Activated T-helper 2 cell treated with anti-CD3 and anti-CD28 coated beads, Interferon-gamma antibody, Interleukin-2, Interleukin-4, amounts not matched to agents 10 μg/mL and 5 μg/mL and 100 μg/mL, durations not matched to agents 14 hours and 24 hours and 36 hours (primary cell): ENCODE data around the gene SMAD7. TPM values are rescaled to one million over a fixed set of nuclear protein-coding genes. Genes with fewer than 3 reads are reported as not detected.
A peak's percentile ranks its signal among the peaks of the same experiment; 100 is the strongest.

Source experiments
- DNase-seq: peaks from one replicate; pipeline ENCODE4 v3.0.0; 2021; ENCODE audit warnings: low spot score
- H3K27ac Mint-ChIP-seq: one replicate; pipeline ENCODE4 v1.8.0; 2021; ENCODE audit warnings: mixed read lengths
- H3K27me3 Mint-ChIP-seq: one replicate; pipeline ENCODE4 v1.8.0; 2021; ENCODE audit warnings: low read depth, mixed read lengths
- H3K36me3 Mint-ChIP-seq: one replicate; pipeline ENCODE4 v1.8.0; 2021; ENCODE audit warnings: low read depth, mixed read lengths
- H3K4me1 Mint-ChIP-seq: one replicate; pipeline ENCODE4 v1.8.0; 2021; ENCODE audit warnings: low read depth, mixed read lengths
- H3K4me3 Mint-ChIP-seq: one replicate; pipeline ENCODE4 v1.8.0; 2021; ENCODE audit warnings: low read depth, mild to moderate bottlenecking, moderate library complexity, mixed read lengths
- H3K9me3 Mint-ChIP-seq: one replicate; pipeline ENCODE4 v1.8.0; 2021; ENCODE audit warnings: mixed read lengths
- intact Hi-C: fragments of 100-400 bp; cut with micrococcal nuclease; formaldehyde crosslinking; loops from one replicate; pipeline ENCODE4 v1.15.1; 2023
- total RNA-seq: library from RNA; stranded (reverse); gene quantifications from 2 replicates; pipeline ENCODE4 v1.2.3, GENCODE V29; 2022

SMAD7 gene
- total RNA-seq, 1 donor from 2014 or later, result 21.1 TPM

DNA sequence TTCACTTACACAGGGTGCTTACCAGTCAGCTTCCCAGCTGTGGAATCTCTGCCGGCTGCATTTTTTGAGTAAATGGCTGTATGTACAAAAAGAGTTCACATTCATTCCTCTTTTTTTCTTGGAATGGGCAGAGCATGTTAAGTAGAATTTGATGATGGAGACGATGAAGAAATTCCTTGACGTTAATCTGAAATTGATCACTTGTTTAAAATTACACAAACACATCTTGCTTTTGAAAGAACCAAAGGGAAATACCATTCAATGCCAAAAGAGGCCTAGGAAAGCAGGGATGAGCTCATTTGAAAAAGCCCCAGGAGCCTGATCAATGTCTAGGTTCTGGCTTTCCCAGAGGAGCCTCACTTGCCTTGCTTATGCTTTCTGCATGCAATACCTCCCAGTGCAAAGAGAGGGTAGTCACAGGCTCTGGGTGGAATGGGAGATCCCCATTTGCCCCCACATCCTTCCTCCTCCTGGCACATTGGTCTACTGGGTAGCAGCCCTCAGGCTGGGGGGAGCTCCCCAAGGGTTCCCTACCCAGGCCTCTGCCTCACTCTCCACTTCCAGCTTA lies 12.3 kb upstream of the SMAD7 start:
- Mint-ChIP-seq H3K4me3 (no peak overlapping the region), H3K36me3 (no peaks in the 10 kb centered on the region), H3K4me1 (peaks cover 4% of the 10 kb centered on the region), H3K27me3 (peaks cover 45% of the 10 kb centered on the region), H3K9me3 (no peaks in the 10 kb centered on the region), H3K27ac (no peak overlapping the region)
- intact Hi-C loops, result no loop called here
- DNase-seq, result no peak

DNA sequence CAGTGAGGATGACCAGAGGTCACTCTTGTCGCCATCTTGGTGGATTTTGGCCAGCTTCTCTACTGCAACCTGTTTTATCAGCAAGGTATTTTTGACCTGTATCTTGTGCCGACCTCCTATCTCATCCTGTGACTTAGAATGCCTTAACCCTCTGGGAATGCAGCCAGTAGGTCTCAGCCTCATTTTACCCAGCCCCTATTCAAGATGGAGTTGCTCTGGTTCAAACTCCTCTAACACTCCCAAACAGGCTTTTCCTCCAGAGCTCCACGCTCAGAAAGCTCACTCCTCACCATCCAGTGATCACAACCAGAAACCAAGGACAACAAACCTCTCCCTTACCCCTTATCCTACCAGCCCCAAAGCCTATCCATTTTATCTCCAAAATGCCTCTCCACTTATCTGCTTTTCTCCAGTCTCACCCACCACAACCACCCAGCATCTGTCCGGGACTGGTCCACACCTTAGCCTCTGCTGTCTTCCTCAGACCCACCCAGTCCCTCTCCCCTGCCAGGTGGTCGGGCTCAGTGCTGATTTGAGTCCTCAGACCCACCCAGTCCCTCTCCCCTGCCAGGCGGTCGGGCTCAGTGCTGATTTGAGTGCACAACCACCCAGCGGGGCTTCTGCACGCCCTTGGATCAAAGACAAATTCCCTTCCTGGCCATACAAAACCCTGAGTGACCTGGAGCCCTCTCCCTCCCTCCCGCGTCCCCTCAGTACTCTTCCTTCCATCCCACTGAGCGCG lies 11.7 kb upstream of the SMAD7 start:
- no peak overlapping the region for H3K27ac Mint-ChIP-seq
- peaks cover 6% of the 10 kb centered on the region for H3K4me1 Mint-ChIP-seq
- DNase-seq, result no peak
- no peaks in the 10 kb centered on the region for H3K9me3 Mint-ChIP-seq
- H3K4me3 Mint-ChIP-seq, result no peak overlapping the region
- intact Hi-C loops, result no loop called here
- peaks cover 43% of the 10 kb centered on the region for H3K27me3 Mint-ChIP-seq
- no peaks in the 10 kb centered on the region for H3K36me3 Mint-ChIP-seq

DNA sequence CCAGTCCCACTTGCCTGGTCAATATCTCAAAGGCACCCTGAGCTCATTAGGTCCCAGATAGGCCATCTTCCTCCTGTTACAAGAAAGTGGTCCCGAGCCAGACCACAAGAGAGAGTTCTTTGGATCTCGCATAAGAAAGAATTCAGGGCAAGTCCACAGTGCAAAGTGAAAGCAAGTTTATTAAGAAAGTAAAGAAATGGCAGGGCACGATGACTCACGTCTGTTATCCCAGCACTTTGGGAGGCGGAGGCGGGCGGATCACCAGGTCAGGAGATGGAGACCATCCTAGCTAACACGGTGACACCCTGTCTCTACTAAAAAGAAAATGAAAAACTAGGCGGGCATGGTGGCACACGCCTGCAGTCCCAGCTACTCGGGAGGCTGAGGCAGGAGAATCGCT lies 10.8 kb upstream of the SMAD7 start:
- no peak for DNase-seq
- Mint-ChIP-seq H3K9me3 (no peaks in the 10 kb centered on the region), H3K36me3 (no peaks in the 10 kb centered on the region), H3K27ac (no peak overlapping the region), H3K4me3 (no peak overlapping the region), H3K27me3 (peaks cover 44% of the 10 kb centered on the region), H3K4me1 (peaks cover 11% of the 10 kb centered on the region)
- intact Hi-C loops, result no loop called here

DNA sequence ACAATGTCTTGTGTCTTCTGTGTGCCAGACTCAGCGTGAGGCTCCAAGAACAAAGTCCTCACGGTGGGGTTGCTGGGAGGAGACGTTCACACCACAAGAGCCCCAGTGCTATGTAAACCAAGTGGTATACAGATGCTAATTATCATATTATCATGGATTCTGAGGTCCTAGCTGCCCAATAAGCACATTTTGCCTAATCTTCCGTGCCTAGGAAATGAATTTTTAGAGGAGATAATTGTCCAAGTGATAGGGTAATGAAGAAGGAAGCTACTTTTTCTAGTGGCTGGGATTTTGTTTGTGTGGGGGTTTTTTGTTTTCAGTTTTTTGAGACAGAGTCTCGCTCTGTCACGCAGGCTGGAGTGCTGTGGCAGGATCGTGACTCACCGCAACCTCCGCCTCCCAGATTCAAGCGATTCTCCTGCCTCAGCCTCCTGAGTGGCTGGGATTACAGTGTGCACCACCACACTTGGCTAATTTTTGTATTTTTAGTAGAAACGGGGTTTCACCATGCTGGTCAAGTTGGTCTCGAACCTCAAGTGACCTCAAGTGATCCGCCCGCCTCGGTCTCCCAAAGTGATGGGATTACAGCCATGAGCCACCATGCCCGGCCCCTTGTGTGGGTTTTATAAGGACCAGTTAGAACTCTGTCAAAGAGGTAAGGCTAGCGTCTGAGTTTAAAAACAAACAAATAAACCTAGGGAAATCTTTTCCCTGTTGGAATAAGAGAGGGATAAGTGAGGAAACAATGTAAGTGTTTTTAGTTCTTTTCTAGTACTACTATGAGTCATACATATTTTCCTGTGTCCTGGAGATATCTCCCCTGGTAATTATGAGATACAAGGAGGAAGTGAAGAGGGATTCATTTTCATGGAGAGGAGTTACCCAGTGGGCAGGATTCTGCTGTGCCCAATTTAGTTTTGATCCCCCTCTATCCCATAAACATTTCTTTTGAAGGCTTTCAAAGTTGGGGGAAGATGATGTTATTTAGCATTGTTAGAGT lies 9.5 kb upstream of the SMAD7 start:
- no peak for DNase-seq
- Mint-ChIP-seq H3K4me3 (no peak overlapping the region), H3K27ac (no peak overlapping the region), H3K9me3 (no peaks in the 10 kb centered on the region), H3K4me1 (peaks cover 25% of the 10 kb centered on the region), H3K27me3 (peaks cover 41% of the 10 kb centered on the region), H3K36me3 (no peaks in the 10 kb centered on the region)
- intact Hi-C loops, result no loop called here

DNA sequence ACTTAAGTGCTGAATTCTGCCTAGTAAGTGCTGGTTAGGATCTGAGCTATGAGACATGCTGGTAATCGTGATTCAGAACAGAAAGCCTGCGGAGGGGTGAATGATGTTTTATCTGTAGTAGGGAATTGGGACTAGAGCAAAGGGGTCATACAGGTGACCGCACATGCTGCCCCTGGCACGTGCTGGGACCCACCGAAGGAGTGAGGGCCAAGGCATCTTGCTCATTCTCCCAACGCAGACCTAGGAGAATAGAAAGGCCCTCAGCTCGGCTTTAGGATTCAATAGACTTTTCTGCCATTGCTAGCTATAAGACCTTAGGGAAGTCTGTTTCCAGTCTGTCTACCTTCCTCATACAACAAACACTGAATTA lies 8.8 kb upstream of the SMAD7 start:
- intact Hi-C loops, result no loop called here
- peaks cover 41% of the 10 kb centered on the region for H3K27me3 Mint-ChIP-seq
- H3K4me1 Mint-ChIP-seq, result peaks cover 29% of the 10 kb centered on the region
- H3K36me3 Mint-ChIP-seq, result no peaks in the 10 kb centered on the region
- H3K4me3 Mint-ChIP-seq, result no peak overlapping the region
- H3K9me3 Mint-ChIP-seq, result no peaks in the 10 kb centered on the region
- DNase-seq, result no peak
- no peak overlapping the region for H3K27ac Mint-ChIP-seq

DNA sequence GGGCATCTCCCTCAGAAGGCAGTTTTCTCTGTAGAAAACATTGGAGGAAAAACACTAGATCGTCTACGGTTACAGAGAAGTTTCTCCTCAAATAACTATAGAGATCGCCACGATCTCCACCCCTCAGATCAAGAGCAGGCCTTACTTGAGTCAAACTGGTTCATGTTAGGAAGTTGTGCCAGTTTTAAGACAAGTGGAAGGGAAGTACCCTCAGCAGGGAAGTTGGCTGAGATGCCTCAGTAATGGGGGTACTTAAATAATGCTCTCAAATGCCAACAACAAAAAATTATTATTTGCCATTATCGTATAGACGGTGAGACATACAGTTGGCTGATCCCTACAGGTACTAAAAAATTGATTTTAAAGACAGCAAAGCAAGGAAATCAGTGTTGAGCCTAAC lies 8.2 kb upstream of the SMAD7 start:
- intact Hi-C loops, result no loop called here

DNA sequence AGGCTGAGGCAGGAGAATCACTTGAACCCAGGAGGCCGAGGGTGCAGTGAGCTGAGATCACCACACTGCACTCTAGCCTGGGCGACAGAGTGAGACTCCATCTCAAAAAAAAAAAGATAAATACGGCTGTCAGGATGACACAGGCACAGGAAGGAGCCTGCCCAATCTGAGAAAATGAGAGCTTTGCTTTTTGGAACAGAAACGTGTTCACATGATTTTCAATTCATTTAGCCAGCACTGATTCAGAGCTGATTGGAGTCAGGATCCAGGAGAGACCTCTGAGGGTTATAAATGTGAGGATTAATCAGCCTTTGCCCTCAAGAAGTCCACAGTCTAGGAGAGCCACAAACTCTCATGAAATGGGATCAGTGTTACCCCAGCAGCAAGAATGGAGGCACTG lies 6.9 kb upstream of the SMAD7 start:
- peaks cover 30% of the 10 kb centered on the region for H3K27me3 Mint-ChIP-seq

More for the DNA sequence above, 8.2 kb upstream of the SMAD7 start:
- Mint-ChIP-seq H3K36me3 (no peaks in the 10 kb centered on the region), H3K27me3 (peaks cover 42% of the 10 kb centered on the region), H3K27ac (no peak overlapping the region), H3K9me3 (no peaks in the 10 kb centered on the region), H3K4me3 (no peak overlapping the region), H3K4me1 (peaks cover 33% of the 10 kb centered on the region)
- no peak for DNase-seq

DNA sequence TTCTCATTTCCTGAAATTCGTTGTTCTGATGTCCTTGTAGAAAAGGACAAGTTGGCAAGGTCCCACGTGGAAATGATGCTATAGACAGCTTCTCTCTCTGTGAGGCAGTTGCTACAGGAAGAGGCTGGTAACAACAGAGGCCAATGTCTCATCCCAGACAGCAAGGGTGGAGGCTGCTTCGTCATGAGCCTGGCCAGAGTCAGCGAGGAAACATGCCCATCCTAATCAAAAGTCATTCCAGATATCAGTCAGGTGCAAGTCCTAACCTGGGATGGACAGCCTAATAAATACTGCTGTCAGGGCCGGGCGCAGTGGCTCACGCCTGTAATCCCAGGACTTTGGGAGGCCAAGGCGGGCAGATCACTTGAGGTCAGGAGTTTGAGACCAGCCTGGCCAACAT lies 6.4 kb upstream of the SMAD7 start:
- no peak overlapping the region for H3K27ac Mint-ChIP-seq
- intact Hi-C loops, result loop anchor here (2.0 kb wide), 1 partner anchor 20 kb away; no protein-coding TSS in a partner anchor
- no peaks in the 10 kb centered on the region for H3K36me3 Mint-ChIP-seq
- no peak overlapping the region for H3K4me3 Mint-ChIP-seq
- no peaks in the 10 kb centered on the region for H3K9me3 Mint-ChIP-seq
- no peak for DNase-seq
- H3K27me3 Mint-ChIP-seq, result peaks cover 25% of the 10 kb centered on the region
- peaks cover 31% of the 10 kb centered on the region for H3K4me1 Mint-ChIP-seq

More for the DNA sequence above, 6.9 kb upstream of the SMAD7 start:
- H3K4me3 Mint-ChIP-seq, result no peak overlapping the region
- H3K4me1 Mint-ChIP-seq, result peaks cover 30% of the 10 kb centered on the region
- intact Hi-C loops, result loop anchor here (2.0 kb wide), 1 partner anchor 19 kb away; no protein-coding TSS in a partner anchor
- no peak for DNase-seq
- no peaks in the 10 kb centered on the region for H3K9me3 Mint-ChIP-seq
- no peak overlapping the region for H3K27ac Mint-ChIP-seq
- no peaks in the 10 kb centered on the region for H3K36me3 Mint-ChIP-seq

DNA sequence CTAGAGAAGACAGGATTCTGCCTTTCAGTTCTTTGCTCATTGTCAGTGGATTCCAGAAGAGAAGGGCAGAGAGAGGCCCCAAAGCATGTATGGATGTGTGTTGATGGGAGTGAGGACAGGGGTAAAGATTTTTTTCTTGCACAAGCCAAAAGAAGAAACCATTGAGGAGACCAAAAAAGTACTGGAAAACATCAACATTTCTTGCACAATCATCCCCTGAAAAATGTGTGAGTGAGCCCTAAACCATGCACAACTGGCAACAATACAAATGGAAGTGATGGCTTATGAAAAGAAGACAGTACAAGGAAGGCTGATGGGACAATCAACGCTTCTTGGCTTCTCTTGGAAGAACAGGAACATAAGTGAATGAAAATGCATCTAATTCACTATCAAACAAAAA lies 5.6 kb upstream of the SMAD7 start:
- no peaks in the 10 kb centered on the region for H3K9me3 Mint-ChIP-seq
- peaks cover 32% of the 10 kb centered on the region for H3K4me1 Mint-ChIP-seq
- H3K36me3 Mint-ChIP-seq, result no peaks in the 10 kb centered on the region
- H3K27ac Mint-ChIP-seq, result no peak overlapping the region
- H3K27me3 Mint-ChIP-seq, result peaks cover 22% of the 10 kb centered on the region
- intact Hi-C loops, result loop anchor here (2.0 kb wide), 1 partner anchor 20 kb away; no protein-coding TSS in a partner anchor
- no peak for DNase-seq
- no peak overlapping the region for H3K4me3 Mint-ChIP-seq

DNA sequence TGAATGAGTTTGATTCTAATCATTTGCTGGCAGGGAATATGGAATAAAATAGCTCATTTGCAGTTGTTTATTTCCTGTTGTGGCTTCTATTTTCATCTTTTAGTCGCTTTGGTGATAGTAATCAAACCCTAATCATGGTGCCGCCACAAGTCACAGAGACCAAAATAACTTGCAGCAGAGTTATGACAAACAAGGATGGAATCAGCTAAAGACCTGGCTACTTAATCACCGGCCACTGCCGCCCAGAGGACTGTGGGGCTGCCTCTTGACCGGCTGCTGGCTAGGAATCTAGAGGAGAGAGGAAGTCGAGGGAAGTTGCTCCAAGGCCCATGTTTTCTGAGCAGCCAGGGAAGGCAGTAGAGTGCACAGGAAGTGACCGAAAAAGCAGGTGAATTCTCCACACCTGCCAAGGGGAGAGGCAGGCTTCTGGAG lies 5.1 kb upstream of the SMAD7 start:
- H3K9me3 Mint-ChIP-seq, result no peaks in the 10 kb centered on the region

DNA sequence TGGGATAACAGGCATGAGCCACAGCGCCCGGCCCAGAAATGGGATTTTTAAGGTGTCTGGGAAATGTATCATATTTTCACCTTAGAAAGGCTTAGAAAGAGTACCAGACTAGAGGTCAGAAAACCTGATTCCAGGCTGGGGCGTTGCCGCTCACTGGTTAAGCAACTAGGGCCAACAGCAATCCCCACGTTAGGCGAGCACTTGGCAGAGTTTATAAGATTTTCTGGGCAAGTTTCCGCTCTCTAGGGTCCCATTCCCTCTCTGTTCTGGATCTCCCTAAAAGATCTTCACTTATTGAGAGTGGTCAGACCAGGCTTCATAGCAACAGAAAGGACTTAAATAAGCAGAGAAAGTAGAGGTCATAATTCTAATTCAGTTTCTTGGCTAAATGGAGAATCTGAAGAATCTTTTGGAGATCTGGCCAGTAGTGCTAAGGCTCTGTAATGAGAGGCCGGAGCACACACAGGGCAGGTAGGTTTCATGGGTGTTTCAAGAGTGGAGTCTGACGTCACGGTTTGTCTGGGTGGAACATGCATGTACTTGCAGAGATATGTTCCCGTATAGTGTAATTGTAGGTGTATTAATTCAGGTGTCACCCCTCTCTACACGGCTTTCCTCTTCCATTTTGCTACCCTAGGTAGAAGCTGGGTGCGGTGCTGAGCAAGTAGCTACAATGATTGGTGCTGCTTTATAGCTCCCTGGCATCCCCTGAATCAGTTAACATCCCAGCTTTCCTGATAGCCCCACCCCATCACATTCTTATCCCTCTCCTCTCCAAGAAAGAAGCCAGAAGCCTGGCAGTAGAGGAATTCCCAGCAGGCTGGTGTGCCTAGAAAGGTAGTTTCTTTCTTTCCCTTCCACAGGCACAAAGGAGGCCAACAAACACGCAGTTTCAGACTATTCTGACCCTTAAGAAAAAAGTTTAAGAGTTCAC lies 4.4 kb upstream of the SMAD7 start:
- no peak overlapping the region for H3K27ac Mint-ChIP-seq
- H3K4me3 Mint-ChIP-seq, result no peak overlapping the region
- DNase-seq, result no peak
- H3K4me1 Mint-ChIP-seq, result peaks cover 31% of the 10 kb centered on the region
- H3K9me3 Mint-ChIP-seq, result no peaks in the 10 kb centered on the region
- intact Hi-C loops, result loop anchor here (5.0 kb wide), 3 partner anchors 217 to 857 kb away; partner anchors contain the start of gene ACAA2
- peaks cover 15% of the 10 kb centered on the region for H3K27me3 Mint-ChIP-seq
- H3K36me3 Mint-ChIP-seq, result peaks cover 4% of the 10 kb centered on the region

More for the DNA sequence above, 5.1 kb upstream of the SMAD7 start:
- no peak overlapping the region for H3K27ac Mint-ChIP-seq
- intact Hi-C loops, result loop anchor here (2.0 kb wide), 1 partner anchor 21 kb away; no protein-coding TSS in a partner anchor
- peak overlapping the region; percentile 3 for H3K4me3 Mint-ChIP-seq
- H3K27me3 Mint-ChIP-seq, result peaks cover 20% of the 10 kb centered on the region
- H3K36me3 Mint-ChIP-seq, result peaks cover 2% of the 10 kb centered on the region
- DNase-seq, result no peak
- H3K4me1 Mint-ChIP-seq, result peaks cover 32% of the 10 kb centered on the region
